ENCODE results near the gene SMCO3. TPM values are rescaled to one million over a fixed set of nuclear protein-coding genes. Genes with fewer than 3 reads are reported as not detected.
A peak's percentile ranks its signal among the peaks of the same experiment; 100 is the strongest.

SMCO3 gene
- total RNA-seq, 1 experiment from 2014 or later, result not detected

DNA sequence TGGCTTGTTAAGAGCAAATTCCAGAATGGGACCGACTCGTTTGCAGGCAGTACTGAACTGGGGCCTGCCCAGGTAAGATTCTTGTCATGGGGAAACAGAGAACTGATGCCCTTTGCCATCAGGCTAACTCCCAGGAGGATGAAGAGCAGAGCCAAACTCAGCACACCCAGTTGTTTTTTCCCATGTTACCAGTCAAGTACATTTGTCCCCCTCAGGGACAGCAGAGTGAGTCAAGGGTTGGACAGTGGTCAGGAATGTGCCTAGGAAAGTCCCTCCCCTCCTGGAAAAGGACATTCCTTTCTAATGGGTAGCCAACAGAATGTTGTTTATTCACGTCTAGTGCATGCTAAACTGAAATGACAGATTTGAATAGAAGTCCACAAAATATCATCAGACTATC is 27.8 kb upstream of the SMCO3 start:
- no peaks in the 10 kb centered on the region for H3K79me2 ChIP-seq (ENCODE audit: low read length)
- peak overlapping the region; percentile 40; the same call in 1 of the 2 replicates for H3K4me2 ChIP-seq (ENCODE audit: low read length)
- no TSS peak for BruUV-seq (replicated peaks)

DNA sequence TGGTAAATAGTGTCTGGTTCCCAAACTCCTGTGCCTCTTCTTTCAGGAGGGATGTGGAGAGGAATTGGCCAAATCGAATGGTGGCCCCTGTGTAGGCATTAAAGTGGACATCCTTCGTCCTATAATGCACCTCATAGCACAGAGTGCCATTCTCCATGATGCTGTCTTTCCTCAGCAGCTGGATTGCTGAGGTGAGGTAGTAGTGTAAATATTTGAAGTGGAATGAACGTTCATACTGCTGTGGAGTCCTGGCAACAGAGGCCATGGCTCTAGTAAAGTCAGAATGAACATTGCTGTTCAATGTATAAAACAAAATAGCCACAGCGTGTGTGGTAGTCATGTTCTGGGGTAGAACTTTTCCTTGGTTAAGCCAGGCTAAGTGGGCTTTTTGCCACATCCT is 26.6 kb upstream of the SMCO3 start:
- ATAC-seq, result no peak
- POLR2A ChIA-PET (ENCODE audit: unreplicated experiment), result no interaction called here
- Histone ChIP-seq H3K27me3 (ENCODE audit: low read length) (no peaks in the 10 kb centered on the region), H3K4me3 (ENCODE audit: low read length) (no peak overlapping the region), H2AFZ (ENCODE audit: low read length) (no peak overlapping the region), H3K79me2 (ENCODE audit: low read length) (no peaks in the 10 kb centered on the region), H3K4me2 (ENCODE audit: low read length) (no peak overlapping the region), H3F3A (ENCODE audit: low read length, unreplicated experiment) (peaks cover 5% of the 10 kb centered on the region), H4K20me1 (ENCODE audit: low read length) (no peaks in the 10 kb centered on the region), H3K9ac (ENCODE audit: low read length) (no peak overlapping the region), H3K9me2 (replicated peaks; ENCODE audit: low read length) (no peaks in the 10 kb centered on the region), H3K4me1 (ENCODE audit: insufficient read depth, low read length) (peaks cover 35% of the 10 kb centered on the region), H3K36me3 (ENCODE audit: low read depth, low read length) (no peaks in the 10 kb centered on the region), H3K9me3 (ENCODE audit: low read length) (no peaks in the 10 kb centered on the region), H3K27ac (ENCODE audit: low read length) (no peak overlapping the region)
- CTCF ChIA-PET, result no interaction called here
- peak; percentile 14 for DNase-seq
- intact Hi-C loops (cut with micrococcal nuclease), result no loop called here
- no TSS peak for BruUV-seq (replicated peaks)
- TF ChIP-seq, protein P1, sequence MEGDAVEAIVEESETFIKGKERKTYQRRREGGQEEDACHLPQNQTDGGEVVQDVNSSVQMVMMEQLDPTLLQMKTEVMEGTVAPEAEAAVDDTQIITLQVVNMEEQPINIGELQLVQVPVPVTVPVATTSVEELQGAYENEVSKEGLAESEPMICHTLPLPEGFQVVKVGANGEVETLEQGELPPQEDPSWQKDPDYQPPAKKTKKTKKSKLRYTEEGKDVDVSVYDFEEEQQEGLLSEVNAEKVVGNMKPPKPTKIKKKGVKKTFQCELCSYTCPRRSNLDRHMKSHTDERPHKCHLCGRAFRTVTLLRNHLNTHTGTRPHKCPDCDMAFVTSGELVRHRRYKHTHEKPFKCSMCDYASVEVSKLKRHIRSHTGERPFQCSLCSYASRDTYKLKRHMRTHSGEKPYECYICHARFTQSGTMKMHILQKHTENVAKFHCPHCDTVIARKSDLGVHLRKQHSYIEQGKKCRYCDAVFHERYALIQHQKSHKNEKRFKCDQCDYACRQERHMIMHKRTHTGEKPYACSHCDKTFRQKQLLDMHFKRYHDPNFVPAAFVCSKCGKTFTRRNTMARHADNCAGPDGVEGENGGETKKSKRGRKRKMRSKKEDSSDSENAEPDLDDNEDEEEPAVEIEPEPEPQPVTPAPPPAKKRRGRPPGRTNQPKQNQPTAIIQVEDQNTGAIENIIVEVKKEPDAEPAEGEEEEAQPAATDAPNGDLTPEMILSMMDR (conservative IDR thresholded peaks at IDR 0.05; ENCODE audit: low read depth, low read length), result no peak
- no peak for TF ChIP-seq EZH2phosphoT487 (IDR thresholded peaks at IDR 0.05; ENCODE audit: borderline replicate concordance, low read length)
- TF ChIP-seq EZH2 (IDR thresholded peaks at IDR 0.05; ENCODE audit: low read length, unreplicated experiment), result no peak

More for the DNA sequence above, 27.8 kb upstream of the SMCO3 start:
- H3K9me2 ChIP-seq (replicated peaks; ENCODE audit: low read length), result no peaks in the 10 kb centered on the region
- peaks cover 30% of the 10 kb centered on the region for H3K4me1 ChIP-seq (ENCODE audit: insufficient read depth, low read length)
- ATAC-seq (peak; percentile 70), DNase-seq (peak; percentile 79)
- no peaks in the 10 kb centered on the region for H4K20me1 ChIP-seq (ENCODE audit: low read length)
- H3K9me3 ChIP-seq (ENCODE audit: low read length), result no peaks in the 10 kb centered on the region
- no peak overlapping the region for H3K27ac ChIP-seq (ENCODE audit: low read length)
- H3K27me3 ChIP-seq (ENCODE audit: low read length), result no peaks in the 10 kb centered on the region
- H2AFZ ChIP-seq (ENCODE audit: low read length), result no peak overlapping the region
- no peak overlapping the region for H3K9ac ChIP-seq (ENCODE audit: low read length)
- CTCF ChIA-PET, result no interaction called here
- H3F3A ChIP-seq (ENCODE audit: low read length, unreplicated experiment), result peaks cover 2% of the 10 kb centered on the region
- TF ChIP-seq EZH2 (IDR thresholded peaks at IDR 0.05; ENCODE audit: low read length, unreplicated experiment) (no peak), EZH2phosphoT487 (IDR thresholded peaks at IDR 0.05; ENCODE audit: borderline replicate concordance, low read length) (no peak)
- TF ChIP-seq, protein P1 (conservative IDR thresholded peaks at IDR 0.05; ENCODE audit: low read depth, low read length), result no peak
- POLR2A ChIA-PET (ENCODE audit: unreplicated experiment), result no interaction called here
- no peaks in the 10 kb centered on the region for H3K36me3 ChIP-seq (ENCODE audit: low read depth, low read length)
- intact Hi-C loops (cut with micrococcal nuclease), result no loop called here
- no peak overlapping the region for H3K4me3 ChIP-seq (ENCODE audit: low read length)

DNA sequence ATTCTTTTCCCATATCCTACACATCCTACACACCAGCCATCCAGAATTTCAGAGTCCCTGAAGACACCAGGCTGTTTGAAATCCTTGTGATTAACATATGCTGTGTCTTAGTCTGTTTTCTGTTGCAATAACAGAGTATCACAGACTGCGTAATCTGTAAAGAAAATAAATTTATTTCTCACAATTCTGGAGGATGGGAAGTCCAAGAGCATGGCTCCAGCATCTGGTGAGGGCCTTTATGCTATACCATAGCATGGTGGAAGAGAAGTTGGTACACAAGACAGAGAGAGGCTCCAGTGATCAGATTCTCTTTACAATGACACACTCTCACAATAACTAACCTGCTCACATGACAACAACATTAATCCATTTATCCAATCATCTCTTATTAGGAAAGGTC is 25.3 kb upstream of the SMCO3 start:
- no peak for TF ChIP-seq EZH2 (IDR thresholded peaks at IDR 0.05; ENCODE audit: low read length, unreplicated experiment)
- TF ChIP-seq, protein P1 (conservative IDR thresholded peaks at IDR 0.05; ENCODE audit: low read depth, low read length), result no peak
- no peak for TF ChIP-seq EZH2phosphoT487 (IDR thresholded peaks at IDR 0.05; ENCODE audit: borderline replicate concordance, low read length)

More for the DNA sequence above, 25.3 kb upstream of the SMCO3 start:
- no peak overlapping the region for H3K9ac ChIP-seq (ENCODE audit: low read length)
- ChIA-PET CTCF (no interaction called here), POLR2A (ENCODE audit: unreplicated experiment) (no interaction called here)
- H3K9me2 ChIP-seq (replicated peaks; ENCODE audit: low read length), result no peaks in the 10 kb centered on the region
- no peaks in the 10 kb centered on the region for H4K20me1 ChIP-seq (ENCODE audit: low read length)
- peaks cover 35% of the 10 kb centered on the region for H3K4me1 ChIP-seq (ENCODE audit: insufficient read depth, low read length)
- H2AFZ ChIP-seq (ENCODE audit: low read length), result no peak overlapping the region
- peaks cover 5% of the 10 kb centered on the region for H3F3A ChIP-seq (ENCODE audit: low read length, unreplicated experiment)
- no TSS peak for BruUV-seq (replicated peaks)
- no peaks in the 10 kb centered on the region for H3K79me2 ChIP-seq (ENCODE audit: low read length)
- no peaks in the 10 kb centered on the region for H3K27me3 ChIP-seq (ENCODE audit: low read length)
- ATAC-seq (no peak), DNase-seq (no peak)
- H3K4me3 ChIP-seq (ENCODE audit: low read length), result no peak overlapping the region
- no peaks in the 10 kb centered on the region for H3K36me3 ChIP-seq (ENCODE audit: low read depth, low read length)
- no peak overlapping the region for H3K4me2 ChIP-seq (ENCODE audit: low read length)
- H3K27ac ChIP-seq (ENCODE audit: low read length), result no peak overlapping the region
- intact Hi-C loops (cut with micrococcal nuclease), result no loop called here
- H3K9me3 ChIP-seq (ENCODE audit: low read length), result no peaks in the 10 kb centered on the region
